Measurements from ENCODE around the gene HSPB7.
"Not testable (repeated sequence)": the region's sequence is repeated elsewhere in the genome, so short reads cannot be mapped to it uniquely, and the experiment has no call there.

Gene HSPB7

GRCh38 chr1:16017461-16018303 lies at the start of gene HSPB7:
Gene HSPB7, minus strand, starts transcription at chr1:16018043. Its CDS starts 80 bp downstream, at chr1:16017963.
- DNase-seq = no peak

GRCh38 chr1:16067127-16067768 lies 49.4 kb upstream of the HSPB7 start:
- no peak for DNase-seq

- no peak for DNase-seq
Observed at GRCh38 chr1:16066245-16066644, 48.4 kb upstream of the HSPB7 start.

- no peak for DNase-seq
Observed at GRCh38 chr1:16065269-16065576, 47.4 kb upstream of the HSPB7 start.

DNA sequence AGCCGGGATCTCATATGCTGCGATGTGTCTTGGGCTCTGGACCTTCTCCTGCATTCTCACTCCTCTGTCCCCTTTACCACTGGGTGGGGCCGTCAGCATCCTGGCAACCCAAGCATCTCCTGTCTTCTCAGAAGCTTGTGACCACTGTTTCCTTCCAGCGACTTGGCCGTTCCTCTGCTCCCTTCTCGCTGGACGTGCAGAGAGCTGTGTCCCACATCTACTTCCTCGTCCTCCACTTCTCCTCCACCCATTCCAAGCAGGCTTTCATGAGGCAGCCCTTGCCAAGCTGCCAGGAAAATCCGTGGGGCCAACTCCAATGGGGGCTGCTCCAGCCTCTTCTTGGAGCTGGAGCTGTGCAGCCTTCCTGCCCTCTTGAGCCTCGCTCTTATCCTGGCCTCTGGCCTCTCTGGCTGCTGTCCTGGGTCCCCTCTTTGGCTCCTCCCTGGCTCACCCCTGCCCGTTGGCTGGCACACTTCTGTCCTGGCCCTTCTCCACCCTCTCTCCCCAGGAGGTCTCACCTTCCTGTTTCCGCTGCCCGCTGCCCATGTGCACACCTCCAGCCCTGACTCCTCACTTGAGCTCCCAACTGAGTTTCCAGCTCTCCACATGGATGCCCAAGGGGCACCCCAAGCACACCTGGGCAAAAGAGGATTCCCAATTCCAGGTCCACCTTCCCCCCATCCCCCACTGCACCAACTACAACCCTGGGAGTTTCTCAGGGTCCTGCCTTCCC lies 46.9 kb upstream of the HSPB7 start:
- no peak for DNase-seq

- no peak for DNase-seq
Observed at GRCh38 chr1:16063921-16064320, 46.1 kb upstream of the HSPB7 start.

DNA sequence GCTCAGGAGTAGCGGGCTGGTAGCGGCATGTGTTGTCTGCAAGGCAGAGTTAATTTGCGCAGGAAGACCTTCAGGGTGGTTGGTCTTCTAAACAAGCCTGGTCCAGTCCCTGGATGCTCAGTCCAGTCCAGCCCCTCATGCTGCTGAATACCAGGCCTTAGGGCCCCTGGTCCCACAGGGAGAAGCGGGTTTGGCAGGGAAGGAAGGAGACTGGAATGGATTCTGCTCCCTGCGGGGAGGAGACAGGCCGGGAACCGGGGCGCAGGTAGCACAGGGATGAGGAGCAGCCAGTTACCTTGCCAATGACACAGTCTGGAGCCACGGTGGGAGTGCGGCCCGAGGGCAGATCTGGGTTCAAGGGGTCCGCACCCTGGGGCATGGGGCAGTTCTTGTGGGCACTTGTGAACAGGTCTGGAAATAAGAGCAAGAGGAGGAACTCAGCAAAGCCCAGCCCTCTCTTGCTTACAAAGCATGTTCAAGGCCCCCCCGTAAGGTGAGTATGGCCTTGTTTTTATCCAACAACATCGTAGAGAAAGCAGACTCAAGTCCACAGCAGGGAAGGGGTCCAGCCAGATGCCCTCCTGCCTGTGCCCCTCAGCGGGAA lies 45.5 kb upstream of the HSPB7 start:
- no peak for DNase-seq

GRCh38 chr1:16062687-16063075 lies 44.8 kb upstream of the HSPB7 start:
- DNase-seq = not testable (repeated sequence)

DNA sequence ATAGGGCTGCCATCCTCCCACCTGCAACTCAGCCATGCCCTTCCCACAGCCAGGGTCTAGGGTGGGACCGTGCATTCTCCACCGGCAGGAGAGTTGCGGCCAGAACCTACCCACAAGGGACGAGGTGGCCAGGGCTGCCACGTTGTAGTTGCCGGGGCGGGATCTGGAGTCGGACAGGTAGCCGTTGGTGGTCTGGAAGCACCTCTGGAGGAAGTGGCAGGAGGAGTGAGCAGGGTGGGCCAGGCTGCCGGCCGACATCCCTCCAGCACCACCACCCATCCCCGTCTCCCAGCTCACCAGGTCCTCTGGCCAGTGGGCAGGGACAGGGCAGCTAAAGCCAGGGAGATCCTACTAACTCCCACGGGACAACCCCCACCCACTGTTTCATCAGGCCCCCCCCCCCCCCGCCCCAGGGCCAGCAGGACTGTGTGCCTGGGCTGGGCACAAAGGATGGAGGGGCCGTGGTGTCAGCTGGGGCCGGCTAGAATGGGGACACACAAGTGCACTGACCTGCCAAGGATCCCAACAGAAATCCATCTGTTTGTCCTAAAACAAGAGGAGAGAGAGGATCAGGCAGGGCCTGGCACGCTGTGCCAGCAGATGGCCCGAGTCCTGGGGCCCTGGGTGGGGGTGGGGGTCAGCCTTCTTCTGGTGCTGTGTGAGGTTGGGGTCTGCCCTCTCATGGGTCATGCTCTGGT lies 44.3 kb upstream of the HSPB7 start:
- not testable (repeated sequence) for DNase-seq

GRCh38 chr1:16061266-16061665 lies 43.4 kb upstream of the HSPB7 start:
- no peak for DNase-seq

- DNase-seq = not testable (repeated sequence)
Observed at GRCh38 chr1:16058394-16059120, 40.7 kb upstream of the HSPB7 start.

- not testable (repeated sequence) for DNase-seq
Observed at GRCh38 chr1:16057314-16057915, 39.6 kb upstream of the HSPB7 start.

- DNase-seq = not testable (repeated sequence)
Observed at GRCh38 chr1:16056521-16056912, 38.7 kb upstream of the HSPB7 start.

- DNase-seq = peak; percentile 80
Observed at GRCh38 chr1:16055613-16056520, 38.0 kb upstream of the HSPB7 start.

- no peak for DNase-seq
Observed at GRCh38 chr1:16054598-16055540, 37.0 kb upstream of the HSPB7 start.

DNA sequence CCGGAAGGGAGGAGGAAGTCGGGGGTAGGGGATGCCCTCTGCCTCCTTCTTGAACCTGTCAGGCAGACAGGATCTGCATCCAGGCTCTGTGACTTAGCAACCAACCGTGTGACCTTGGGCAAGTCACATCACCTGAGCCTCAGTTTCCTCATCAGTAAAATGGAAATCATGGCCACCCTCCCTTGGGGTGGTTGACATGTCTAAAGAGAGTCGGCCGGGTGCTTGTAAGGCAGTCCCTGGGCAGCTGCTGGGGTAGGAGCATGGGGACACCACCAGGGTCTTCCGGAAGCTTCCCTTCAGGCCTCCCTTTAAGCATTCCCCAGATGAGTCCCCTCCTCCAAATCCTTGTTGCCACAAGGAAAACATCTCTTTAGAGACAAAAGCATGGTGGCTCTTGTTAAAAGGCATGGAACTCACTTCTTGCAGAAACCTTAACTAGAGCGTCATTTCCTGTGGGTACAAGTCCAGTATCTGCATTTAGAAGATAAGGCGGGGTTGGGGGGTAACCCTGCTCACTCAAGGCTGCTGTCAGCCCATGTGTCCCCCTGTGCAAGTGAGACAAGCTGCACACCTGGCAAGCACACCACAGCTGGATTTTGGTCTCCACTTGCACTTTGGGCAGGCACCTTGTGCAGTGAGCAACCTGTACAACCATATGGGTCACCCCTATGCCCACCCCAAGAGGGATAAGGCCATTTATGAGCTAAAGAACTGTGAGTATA lies 36.1 kb upstream of the HSPB7 start:
- DNase-seq = no peak

- not testable (repeated sequence) for DNase-seq
Observed at GRCh38 chr1:16051949-16052348, 34.1 kb upstream of the HSPB7 start.

- no peak for DNase-seq
Observed at GRCh38 chr1:16051039-16051438, 33.2 kb upstream of the HSPB7 start.

DNA sequence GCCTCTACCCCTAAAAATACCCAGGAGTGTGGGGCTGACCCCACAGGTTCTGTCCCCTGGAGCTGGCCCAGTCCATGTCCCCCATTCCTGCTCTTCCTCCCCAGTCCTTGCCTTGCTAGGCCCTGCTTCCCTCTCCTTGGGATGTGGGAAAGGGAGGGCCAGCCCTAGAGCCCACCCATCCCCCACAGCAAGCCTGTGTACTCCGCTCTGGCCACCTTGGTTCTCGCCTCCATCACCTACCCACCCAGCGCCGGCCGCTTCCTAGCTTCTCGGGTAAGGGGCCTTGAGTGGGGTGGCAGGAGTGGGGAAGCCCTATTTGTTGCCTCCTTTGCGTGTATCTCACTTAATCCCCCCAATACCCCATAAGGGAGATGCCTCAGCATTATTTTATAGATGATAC lies 32.5 kb upstream of the HSPB7 start:
- DNase-seq = no peak
